Measurements from ENCODE around the gene UNC13D. TPM values are rescaled to one million over a fixed set of nuclear protein-coding genes. Genes with fewer than 3 reads are reported as not detected.

The UNC13D gene
- total and polyA plus RNA-seq, 9 of the 15 experiments (the other 6 are each of a cell fraction or from before 2014, with no cell fraction given), result 0.86 to 244 (median 69.2) TPM

DNA sequence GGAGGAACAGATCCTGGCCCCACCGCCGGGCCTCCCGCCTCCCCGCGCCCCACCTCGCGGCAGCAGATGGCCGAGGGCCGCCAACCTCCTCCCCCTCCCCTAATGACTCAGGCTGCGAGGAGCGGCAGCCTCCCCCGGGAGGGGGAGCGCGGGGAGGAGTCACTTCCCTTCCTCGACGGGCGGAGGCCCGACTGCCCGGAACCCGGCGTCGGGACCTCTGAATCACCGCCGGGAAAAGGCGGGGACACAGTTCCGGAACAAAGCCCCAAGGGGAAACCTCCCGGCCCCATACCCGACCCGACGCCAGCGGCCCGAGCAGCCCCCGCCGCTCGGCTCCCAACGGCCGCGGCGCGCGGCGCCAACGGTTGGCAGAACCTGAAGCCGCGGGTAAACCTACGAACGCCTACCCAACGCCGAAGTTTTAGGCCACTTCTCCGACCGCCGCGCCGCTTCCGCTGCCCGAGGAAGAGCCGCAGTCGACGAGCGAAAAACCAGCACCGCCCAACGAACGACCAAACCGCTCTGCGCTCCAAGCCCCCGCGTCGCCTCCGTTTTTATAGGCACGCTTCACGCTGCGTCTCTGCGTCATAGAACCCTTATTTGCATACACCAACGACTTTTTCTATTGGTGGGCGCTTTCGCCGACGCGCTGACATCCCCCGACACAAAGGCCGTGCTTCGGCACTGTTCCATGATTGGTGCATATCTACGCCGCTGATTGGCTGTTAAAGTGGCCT lies 64.8 kb downstream of the UNC13D start (continued):
- TF ChIP-seq, protein P1, sequence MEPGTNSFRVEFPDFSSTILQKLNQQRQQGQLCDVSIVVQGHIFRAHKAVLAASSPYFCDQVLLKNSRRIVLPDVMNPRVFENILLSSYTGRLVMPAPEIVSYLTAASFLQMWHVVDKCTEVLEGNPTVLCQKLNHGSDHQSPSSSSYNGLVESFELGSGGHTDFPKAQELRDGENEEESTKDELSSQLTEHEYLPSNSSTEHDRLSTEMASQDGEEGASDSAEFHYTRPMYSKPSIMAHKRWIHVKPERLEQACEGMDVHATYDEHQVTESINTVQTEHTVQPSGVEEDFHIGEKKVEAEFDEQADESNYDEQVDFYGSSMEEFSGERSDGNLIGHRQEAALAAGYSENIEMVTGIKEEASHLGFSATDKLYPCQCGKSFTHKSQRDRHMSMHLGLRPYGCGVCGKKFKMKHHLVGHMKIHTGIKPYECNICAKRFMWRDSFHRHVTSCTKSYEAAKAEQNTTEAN (CRISPR knock-in tag; IDR thresholded peaks at IDR 0.05), result peak; percentile 77; the same call in 1 of the 2 replicates
- TF ChIP-seq NR2F6 (CRISPR knock-in tag; IDR thresholded peaks at IDR 0.05), result peak; percentile 87; the same call in 1 of the 2 replicates
- TF ChIP-seq, protein P2, sequence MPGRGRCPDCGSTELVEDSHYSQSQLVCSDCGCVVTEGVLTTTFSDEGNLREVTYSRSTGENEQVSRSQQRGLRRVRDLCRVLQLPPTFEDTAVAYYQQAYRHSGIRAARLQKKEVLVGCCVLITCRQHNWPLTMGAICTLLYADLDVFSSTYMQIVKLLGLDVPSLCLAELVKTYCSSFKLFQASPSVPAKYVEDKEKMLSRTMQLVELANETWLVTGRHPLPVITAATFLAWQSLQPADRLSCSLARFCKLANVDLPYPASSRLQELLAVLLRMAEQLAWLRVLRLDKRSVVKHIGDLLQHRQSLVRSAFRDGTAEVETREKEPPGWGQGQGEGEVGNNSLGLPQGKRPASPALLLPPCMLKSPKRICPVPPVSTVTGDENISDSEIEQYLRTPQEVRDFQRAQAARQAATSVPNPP (IDR thresholded peaks at IDR 0.05; ENCODE audit: borderline replicate concordance, insufficient read depth, insufficient read length), result no peak
- peak; percentile 93 for TF ChIP-seq ASH1L (IDR thresholded peaks at IDR 0.05; ENCODE audit: borderline replicate concordance, low read depth, partially characterized antibody)
- no peak for TF ChIP-seq KLF6 (CRISPR knock-in tag; IDR thresholded peaks at IDR 0.05; ENCODE audit: borderline replicate concordance)
- TF ChIP-seq ZNF184 (CRISPR knock-in tag; IDR thresholded peaks at IDR 0.05), result no peak
- no peak; the same call in 1 of the 2 replicates for TF ChIP-seq ZNF444 (CRISPR knock-in tag; IDR thresholded peaks at IDR 0.05)
- TF ChIP-seq KLF16 (IDR thresholded peaks at IDR 0.05), result no peak
- TF ChIP-seq, protein P3, sequence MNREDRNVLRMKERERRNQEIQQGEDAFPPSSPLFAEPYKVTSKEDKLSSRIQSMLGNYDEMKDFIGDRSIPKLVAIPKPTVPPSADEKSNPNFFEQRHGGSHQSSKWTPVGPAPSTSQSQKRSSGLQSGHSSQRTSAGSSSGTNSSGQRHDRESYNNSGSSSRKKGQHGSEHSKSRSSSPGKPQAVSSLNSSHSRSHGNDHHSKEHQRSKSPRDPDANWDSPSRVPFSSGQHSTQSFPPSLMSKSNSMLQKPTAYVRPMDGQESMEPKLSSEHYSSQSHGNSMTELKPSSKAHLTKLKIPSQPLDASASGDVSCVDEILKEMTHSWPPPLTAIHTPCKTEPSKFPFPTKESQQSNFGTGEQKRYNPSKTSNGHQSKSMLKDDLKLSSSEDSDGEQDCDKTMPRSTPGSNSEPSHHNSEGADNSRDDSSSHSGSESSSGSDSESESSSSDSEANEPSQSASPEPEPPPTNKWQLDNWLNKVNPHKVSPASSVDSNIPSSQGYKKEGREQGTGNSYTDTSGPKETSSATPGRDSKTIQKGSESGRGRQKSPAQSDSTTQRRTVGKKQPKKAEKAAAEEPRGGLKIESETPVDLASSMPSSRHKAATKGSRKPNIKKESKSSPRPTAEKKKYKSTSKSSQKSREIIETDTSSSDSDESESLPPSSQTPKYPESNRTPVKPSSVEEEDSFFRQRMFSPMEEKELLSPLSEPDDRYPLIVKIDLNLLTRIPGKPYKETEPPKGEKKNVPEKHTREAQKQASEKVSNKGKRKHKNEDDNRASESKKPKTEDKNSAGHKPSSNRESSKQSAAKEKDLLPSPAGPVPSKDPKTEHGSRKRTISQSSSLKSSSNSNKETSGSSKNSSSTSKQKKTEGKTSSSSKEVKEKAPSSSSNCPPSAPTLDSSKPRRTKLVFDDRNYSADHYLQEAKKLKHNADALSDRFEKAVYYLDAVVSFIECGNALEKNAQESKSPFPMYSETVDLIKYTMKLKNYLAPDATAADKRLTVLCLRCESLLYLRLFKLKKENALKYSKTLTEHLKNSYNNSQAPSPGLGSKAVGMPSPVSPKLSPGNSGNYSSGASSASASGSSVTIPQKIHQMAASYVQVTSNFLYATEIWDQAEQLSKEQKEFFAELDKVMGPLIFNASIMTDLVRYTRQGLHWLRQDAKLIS (CRISPR knock-in tag; IDR thresholded peaks at IDR 0.05), result peak; percentile 100
- TF ChIP-seq, protein P4, sequence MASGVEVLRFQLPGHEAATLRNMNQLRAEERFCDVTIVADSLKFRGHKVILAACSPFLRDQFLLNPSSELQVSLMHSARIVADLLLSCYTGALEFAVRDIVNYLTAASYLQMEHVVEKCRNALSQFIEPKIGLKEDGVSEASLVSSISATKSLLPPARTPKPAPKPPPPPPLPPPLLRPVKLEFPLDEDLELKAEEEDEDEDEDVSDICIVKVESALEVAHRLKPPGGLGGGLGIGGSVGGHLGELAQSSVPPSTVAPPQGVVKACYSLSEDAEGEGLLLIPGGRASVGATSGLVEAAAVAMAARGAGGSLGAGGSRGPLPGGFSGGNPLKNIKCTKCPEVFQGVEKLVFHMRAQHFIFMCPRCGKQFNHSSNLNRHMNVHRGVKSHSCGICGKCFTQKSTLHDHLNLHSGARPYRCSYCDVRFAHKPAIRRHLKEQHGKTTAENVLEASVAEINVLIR (CRISPR knock-in tag; IDR thresholded peaks at IDR 0.05), result peak; percentile 79
- peak; percentile 72 for TF ChIP-seq SMAD4 (CRISPR knock-in tag; conservative IDR thresholded peaks at IDR 0.05)
- TF ChIP-seq, protein P5, sequence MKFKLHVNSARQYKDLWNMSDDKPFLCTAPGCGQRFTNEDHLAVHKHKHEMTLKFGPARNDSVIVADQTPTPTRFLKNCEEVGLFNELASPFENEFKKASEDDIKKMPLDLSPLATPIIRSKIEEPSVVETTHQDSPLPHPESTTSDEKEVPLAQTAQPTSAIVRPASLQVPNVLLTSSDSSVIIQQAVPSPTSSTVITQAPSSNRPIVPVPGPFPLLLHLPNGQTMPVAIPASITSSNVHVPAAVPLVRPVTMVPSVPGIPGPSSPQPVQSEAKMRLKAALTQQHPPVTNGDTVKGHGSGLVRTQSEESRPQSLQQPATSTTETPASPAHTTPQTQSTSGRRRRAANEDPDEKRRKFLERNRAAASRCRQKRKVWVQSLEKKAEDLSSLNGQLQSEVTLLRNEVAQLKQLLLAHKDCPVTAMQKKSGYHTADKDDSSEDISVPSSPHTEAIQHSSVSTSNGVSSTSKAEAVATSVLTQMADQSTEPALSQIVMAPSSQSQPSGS (CRISPR knock-in tag; IDR thresholded peaks at IDR 0.05), result no peak
- no peak for TF ChIP-seq SP2 (IDR thresholded peaks at IDR 0.05; ENCODE audit: extremely low read depth, low read depth, low read length, poor library complexity, severe bottlenecking)
- TF ChIP-seq HMG20A (CRISPR knock-in tag; conservative IDR thresholded peaks at IDR 0.05), result no peak
- TF ChIP-seq NFXL1 (CRISPR knock-in tag; IDR thresholded peaks at IDR 0.05), result no peak
- no peak for TF ChIP-seq SAP30 (IDR thresholded peaks at IDR 0.05; ENCODE audit: borderline replicate concordance, insufficient read depth, low read depth, low read length, poor library complexity, severe bottlenecking)
- TF ChIP-seq ZNF133 (CRISPR knock-in tag; IDR thresholded peaks at IDR 0.05), result 0 out of 2 replicates have a peak, but pooled peaks have one; percentile 17
- TF ChIP-seq NR3C1 (CRISPR knock-in tag; IDR thresholded peaks at IDR 0.05), result peak; percentile 78; the same call in 1 of the 2 replicates
